Hematopoietic multipotent progenitor cell treated with erythropoietin and hydrocortisone succinate and interleukin-3 and kit ligand, for 15 days (in vitro differentiated cells): ENCODE measurements around the gene PICK1.
"Not testable (repeated sequence)": the region's sequence is repeated elsewhere in the genome, so short reads cannot be mapped to it uniquely, and the experiment has no call there.

Experiments used
- DNase-seq: peaks from one replicate; pipeline ENCODE4 v3.0.0-alpha.2; 2015; ENCODE audit warnings: low spot score

PICK1 gene

DNA sequence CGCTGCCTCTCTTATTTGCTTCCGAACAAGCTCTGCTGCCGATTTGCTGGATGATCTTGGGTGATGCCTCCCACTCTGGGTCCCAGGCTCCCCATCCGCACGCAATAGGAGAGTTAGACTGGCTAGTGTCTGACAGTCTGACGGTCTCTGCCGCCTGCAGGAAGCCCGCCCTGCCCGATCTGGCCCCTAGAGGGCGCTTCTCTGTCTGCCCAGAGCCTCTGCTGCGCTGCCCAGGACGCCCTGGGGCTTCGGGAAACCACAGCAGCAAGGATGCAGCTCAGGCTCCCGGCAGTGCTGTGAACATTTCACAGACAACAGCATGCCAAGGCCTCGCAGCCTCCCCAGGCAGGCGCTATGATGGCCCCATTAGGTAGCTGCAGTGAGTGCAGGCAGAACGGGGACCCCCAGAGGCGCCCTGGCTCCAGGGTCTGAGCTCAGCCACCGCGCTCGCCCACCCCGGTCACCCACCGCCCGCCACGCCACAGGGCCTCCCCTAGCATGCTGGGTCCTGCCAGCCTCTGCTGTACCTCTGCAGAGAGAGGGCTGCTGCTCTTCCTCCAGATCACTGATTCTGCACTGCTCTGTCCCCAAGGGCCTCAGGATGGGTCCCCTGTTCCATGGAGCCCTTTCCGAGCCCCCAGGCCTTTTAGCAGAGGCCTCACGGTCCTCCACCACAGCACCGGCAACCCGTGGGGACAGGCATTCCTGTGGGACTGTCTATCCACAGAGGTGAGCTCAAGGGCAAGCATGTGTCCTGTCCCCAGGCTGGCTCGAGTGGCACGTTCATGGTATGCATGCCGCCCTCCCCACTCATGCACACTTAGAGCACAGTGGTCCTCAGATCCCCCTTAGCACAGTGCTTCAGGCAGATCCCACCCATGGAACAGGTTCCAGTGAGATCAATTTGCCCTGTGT lies 57.5 kb downstream of the PICK1 start:
- DNase-seq = peak; percentile 79

DNA sequence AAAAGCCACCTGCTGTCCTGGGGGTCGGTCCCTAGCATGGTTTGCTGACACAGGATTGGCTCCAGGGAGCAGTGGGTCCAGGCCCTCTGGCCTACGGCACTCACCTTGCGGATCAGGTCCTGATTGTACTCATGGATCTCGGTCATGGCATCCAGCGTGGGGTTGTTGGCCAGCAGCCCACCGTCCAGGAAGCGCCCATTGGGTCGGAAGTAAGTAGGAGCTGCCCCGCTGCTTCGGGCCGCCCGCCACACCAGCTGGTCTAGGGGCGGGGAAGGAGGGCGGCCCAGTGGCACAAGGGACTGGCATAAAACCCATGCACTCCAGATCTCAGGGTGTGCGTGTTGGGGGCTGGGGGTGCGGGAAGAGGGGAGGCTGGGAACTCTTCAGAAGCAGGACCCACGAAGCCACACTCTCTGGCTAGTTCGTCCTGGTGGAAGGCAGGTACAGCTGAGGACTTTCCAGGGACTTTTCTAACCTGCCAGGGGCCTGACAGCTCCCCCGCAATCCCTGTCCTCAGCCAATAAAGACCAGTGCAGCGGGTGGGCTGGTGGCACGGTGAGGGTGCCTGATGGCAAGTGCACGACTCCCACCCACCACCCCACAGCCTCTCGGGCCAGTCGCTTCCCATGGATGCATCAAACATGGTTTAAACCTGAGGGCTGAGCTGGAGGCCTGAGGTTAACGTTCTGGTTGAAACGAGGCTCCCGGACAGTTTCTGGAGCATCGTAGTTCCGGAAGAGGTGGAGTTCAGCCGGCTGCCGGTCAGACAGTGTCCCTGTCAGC lies 58.4 kb downstream of the PICK1 start:
- DNase-seq = no peak

DNA sequence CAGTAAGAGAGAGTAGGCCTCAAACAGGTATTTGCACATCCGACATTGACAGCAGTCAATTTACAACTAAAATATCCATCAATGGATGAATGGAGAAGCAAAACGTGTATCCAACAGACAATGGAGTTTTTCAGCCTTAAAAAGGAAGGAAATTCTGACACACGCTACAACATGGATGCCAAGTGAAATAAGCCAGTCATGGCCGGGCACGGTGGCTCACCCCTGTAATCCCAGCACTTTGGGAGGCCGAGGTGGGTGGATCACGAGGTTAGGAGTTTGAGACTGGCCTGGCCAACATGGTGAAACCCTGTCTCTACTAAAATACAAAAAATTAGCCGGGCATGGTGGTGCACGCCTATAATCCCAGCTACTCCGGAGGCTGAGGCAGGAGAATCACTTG lies 60.4 kb downstream of the PICK1 start:
- not testable (repeated sequence) for DNase-seq

DNA sequence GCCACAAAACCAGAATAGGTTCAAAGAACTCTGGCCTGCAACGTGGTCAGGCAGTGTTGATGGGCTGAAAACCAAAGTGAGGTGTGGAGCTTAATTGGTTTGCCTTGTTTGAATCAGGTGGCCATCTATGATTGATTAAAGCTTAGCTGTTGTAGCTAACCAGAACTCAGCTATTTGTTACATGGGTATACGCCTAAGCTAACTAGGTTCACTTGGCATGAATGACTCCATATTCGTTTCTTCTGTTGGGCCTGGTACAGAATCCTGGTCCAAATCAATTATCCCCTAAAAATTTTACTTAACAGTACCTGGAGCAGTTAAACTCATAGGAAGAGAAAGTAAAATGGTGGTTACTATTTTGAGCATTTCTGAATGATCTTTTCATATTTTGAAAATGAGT lies 61.0 kb downstream of the PICK1 start:
- no peak for DNase-seq

DNA sequence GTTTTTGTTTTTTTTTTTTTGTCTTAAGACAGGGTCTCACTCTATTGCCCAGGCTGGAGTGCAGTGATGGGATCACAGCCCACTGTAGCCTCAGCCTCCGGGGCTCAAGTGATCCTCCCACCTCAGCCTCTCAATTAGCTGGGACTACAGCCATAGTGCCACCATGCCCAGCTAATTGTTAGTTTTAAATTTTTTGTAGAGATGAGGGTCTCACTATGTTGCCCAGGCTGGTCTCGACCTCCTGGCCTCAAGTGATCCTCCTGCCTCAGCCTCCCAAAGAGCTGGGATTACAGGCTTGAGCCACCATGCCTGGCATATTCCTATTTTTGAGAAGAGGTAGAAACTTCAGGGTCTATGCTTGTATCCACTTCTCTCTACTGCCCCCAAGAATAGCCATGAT lies 61.5 kb downstream of the PICK1 start:
- not testable (repeated sequence) for DNase-seq

DNA sequence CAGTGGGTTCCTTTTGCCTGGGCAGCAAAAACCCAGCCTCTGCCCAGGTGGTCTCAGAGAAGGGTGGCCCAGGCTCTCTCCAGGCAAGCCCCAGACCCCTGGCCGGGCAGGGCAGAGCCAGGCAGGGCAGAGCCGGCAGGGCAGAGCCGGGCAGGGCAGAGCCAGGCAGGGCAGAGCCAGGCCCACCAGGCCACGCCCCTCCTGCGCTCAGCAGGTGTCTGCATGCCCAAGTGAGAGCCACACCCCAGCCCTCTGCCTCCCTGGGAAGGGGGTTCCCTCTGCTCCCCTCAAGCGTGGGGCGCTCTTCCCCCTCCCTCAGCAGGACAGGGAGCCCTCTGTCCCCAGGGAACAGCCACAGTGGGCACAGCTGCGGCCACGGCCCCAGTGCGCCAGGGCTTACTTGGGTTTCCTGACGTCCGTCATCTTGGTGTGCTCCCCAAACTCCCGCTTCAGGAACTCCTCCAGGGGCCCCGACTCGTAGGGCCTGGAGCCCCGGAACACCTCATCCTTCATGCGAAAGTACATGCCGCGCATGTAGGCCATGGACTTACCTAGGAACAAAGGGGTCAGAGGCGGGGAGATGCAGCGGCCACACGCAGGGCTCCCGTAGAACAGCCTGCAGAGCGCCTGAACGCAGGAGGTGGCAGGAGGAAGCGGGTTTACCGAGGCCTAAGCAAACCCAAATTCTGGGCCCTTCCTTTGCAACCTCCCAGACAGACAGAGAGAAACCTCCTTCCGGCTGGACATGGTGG lies 63.3 kb downstream of the PICK1 start:
- no peak for DNase-seq

DNA sequence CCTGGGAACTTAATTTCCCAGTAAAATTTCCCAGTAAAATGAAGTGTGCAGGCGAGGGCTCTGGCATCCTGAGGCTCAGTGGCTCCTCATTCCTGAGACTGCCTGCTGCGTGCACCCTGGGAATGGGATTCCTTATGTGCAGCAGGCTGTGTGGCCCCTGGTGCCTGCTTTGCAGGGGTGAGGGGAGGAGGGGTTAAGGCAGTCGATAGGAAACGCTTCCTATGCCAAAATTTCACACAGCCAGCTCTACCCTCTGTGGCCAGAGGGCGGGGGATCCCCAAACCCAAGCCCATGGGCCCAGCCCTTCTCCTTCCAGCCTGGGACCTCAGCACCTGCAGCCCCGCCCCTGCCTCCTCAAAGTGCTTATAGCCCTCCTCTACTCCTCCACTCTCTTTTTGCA lies 65.4 kb downstream of the PICK1 start:
- no peak for DNase-seq

DNA sequence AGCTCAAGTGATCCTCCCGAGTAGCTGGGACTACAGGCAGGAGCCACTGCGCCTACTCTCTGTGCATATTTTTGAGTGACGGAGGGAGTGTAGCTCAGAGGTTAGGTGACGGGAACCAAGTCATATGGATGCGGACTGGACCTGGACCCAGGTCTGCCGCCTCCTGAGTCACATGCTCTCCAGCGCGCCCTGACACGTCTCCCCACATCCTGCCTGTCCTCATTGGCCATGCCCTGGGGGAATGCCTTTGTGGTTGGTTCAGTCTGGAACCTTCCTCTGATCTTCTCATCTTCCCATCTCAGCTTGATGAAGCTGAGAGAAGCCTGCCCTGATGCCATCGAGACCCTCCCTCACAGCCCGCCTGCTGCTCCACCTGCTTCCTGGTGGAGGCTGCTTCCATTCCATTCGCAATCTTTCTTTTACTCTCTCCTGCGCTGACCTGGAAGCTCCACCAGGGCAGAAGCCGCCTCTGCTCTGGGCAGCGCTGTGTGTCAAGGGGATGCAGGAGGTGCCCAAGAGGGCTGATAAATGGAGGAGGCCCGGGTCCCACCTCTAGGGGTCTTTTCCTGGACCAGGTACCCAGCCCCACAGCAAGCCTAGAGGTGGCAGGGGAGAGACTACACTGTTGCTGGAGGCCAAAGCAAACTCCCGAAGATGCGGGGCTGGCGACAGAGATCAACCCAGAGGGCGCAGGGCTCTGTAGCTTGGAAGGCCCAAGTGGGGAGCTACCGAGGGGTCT lies 67.2 kb downstream of the PICK1 start:
- DNase-seq = no peak

DNA sequence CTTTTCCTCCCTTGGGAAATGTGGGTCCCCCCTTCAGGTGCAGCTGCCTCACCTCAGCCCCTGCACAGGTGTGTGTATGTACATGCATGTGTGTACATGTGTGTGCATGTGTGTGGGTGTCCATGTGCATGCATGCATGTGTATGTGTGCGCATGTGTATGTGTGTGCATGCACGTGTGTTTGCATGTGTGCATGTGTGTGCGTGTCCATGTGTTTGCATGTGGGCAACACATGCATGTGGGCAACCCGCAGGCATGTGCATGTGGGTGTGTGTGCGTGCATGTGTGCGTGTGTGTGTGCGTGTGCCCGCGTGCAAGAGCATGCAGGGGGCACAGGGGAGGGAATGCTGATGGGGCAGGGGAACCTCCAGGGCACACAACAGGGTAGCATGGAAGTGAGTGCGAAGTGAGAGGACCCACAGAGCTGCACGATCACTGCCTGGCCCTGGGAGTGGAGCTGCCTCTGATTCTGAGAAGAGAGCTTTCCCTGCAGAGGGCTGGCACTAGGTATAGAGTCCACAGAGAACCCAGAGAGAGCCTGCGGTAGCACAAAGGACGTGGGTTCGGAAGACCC lies 67.9 kb downstream of the PICK1 start:
- DNase-seq = no peak
